ENCODE results near the gene CIBAR2. TPM values are rescaled to one million over a fixed set of nuclear protein-coding genes. Genes with fewer than 3 reads are reported as not detected.

Gene CIBAR2
- 1 to 10 TPM in 1 of 2 donors, under 1 TPM in 1; 0.29 to 9.6 TPM for total RNA-seq
- 10 to 100 TPM in 1 of 6 donors, 1 to 10 TPM in 5; 2.2 to 10.9 (median 5.9) TPM for polyA plus RNA-seq (ENCODE audit: insufficient read length in 6 of 6)
- long read RNA-seq, donor 1, partial matches to known transcripts = 0 of 5 reads
- long read RNA-seq, donor 1, other reads (novel, unspliced or antisense) = 5 of 5 reads
- long read RNA-seq, donor 2 = 0 reads
- long read RNA-seq, donor 3 = 0 reads
- long read RNA-seq, donor 4 = 0 reads
- long read RNA-seq, donor 5 = 0 reads
- long read RNA-seq, donor 6 = 0 reads
- long read RNA-seq, donor 7 = 0 reads
- long read RNA-seq, donor 8 = 0 reads
- long read RNA-seq, donor 9 = 0 reads
- long read RNA-seq, donor 10, partial matches to known transcripts = 1 of 18 reads
- long read RNA-seq, donor 10, other reads (novel, unspliced or antisense) = 13 of 18 reads
- long read RNA-seq, donor 11 = 0 reads
- long read RNA-seq, donor 12 = 0 reads

- H3K4me1 ChIP-seq = peaks cover 0 to 9% of the 10 kb centered on the region in 2 donors
- DNase-seq (no peak), ATAC-seq (no peak)
- H3K27ac ChIP-seq = no peak within 1 kb of the TSS
- intact Hi-C loops (cut with DNase I) = loop anchor here in 1 of 2 donors (10.0 kb wide), 1 partner anchor 122 kb away; no protein-coding TSS in a partner anchor
- H3K4me3 ChIP-seq = no peak within 1 kb of the TSS
- no peaks in the 10 kb centered on the region for H3K36me3 ChIP-seq
- no peaks in the 10 kb centered on the region for H3K9me3 ChIP-seq
- no peaks in the 10 kb centered on the region for H3K27me3 ChIP-seq
- no peak for TF ChIP-seq CTCF (IDR thresholded peaks at IDR 0.05)
Measured at GRCh38 chr16:85112364-85112763, at the start of gene CIBAR2. Gene CIBAR2 (minus strand): TSS chr16:85112472. CDS start chr16:85112352, 120 bp downstream.

- no peak overlapping the region for H3K4me3 ChIP-seq
- DNase-seq (peak in 1 of 4 donors; percentile 36), ATAC-seq (no peak)
- H3K27me3 ChIP-seq = no peaks in the 10 kb centered on the region
- intact Hi-C loops (cut with DNase I) = no loop called here
- no peak for TF ChIP-seq CTCF (IDR thresholded peaks at IDR 0.05)
- no peaks in the 10 kb centered on the region for H3K36me3 ChIP-seq
- H3K4me1 ChIP-seq = peaks cover 15 to 34% of the 10 kb centered on the region in 2 donors
- H3K9me3 ChIP-seq = no peaks in the 10 kb centered on the region
- no peak overlapping the region for H3K27ac ChIP-seq
Measured at GRCh38 chr16:85159179-85159980, 47.1 kb upstream of the CIBAR2 start.

GRCh38 chr16:85158743-85159178 is 46.5 kb upstream of the CIBAR2 start:
- Histone ChIP-seq H3K9me3 (no peaks in the 10 kb centered on the region), H3K36me3 (no peaks in the 10 kb centered on the region), H3K27me3 (no peaks in the 10 kb centered on the region), H3K4me3 (no peak overlapping the region), H3K27ac (no peak overlapping the region), H3K4me1 (peaks cover 15 to 34% of the 10 kb centered on the region in 2 donors)
- TF ChIP-seq CTCF (IDR thresholded peaks at IDR 0.05) = no peak
- ATAC-seq (no peak), DNase-seq (peak in 1 of 4 donors; percentile 62)
- intact Hi-C loops (cut with DNase I) = no loop called here

- Histone ChIP-seq H3K27ac (peak overlapping the region in 1 of 2 donors; percentile 23), H3K9me3 (no peaks in the 10 kb centered on the region), H3K36me3 (no peaks in the 10 kb centered on the region), H3K27me3 (no peaks in the 10 kb centered on the region), H3K4me1 (peaks cover 15 to 34% of the 10 kb centered on the region in 2 donors), H3K4me3 (peak overlapping the region in 1 of 2 donors; percentile 16)
- intact Hi-C loops (cut with DNase I) = no loop called here
- peak in 1 of 4 donors; percentile 55 for DNase-seq
- TF ChIP-seq CTCF (IDR thresholded peaks at IDR 0.05) = no peak
- ATAC-seq = peak; percentile 67
Measured at GRCh38 chr16:85157813-85158742, 45.8 kb upstream of the CIBAR2 start.
